Measurements from ENCODE around the gene UCHL5.

DNA sequence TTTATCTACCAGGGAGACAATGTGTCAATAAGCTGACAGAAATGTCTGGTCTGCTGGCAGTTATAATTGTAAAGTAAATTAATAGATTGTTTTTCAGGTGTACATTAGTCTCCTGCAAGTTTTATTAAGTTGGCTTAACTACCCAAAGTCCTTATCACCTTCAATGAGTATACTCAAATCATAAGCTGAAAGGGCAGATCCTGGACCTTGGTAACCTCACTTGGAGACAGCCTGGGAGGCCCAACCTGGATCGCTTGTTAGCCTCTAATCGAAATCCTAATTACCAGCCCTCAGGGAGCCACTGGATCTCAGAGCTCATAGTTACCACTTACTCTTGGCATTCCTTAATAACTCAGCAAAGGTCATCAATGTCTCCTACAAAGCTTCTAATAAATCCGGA is 49.7 kb downstream of the UCHL5 start:
- TF ChIP-seq, protein P1, sequence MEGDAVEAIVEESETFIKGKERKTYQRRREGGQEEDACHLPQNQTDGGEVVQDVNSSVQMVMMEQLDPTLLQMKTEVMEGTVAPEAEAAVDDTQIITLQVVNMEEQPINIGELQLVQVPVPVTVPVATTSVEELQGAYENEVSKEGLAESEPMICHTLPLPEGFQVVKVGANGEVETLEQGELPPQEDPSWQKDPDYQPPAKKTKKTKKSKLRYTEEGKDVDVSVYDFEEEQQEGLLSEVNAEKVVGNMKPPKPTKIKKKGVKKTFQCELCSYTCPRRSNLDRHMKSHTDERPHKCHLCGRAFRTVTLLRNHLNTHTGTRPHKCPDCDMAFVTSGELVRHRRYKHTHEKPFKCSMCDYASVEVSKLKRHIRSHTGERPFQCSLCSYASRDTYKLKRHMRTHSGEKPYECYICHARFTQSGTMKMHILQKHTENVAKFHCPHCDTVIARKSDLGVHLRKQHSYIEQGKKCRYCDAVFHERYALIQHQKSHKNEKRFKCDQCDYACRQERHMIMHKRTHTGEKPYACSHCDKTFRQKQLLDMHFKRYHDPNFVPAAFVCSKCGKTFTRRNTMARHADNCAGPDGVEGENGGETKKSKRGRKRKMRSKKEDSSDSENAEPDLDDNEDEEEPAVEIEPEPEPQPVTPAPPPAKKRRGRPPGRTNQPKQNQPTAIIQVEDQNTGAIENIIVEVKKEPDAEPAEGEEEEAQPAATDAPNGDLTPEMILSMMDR (IDR thresholded peaks at IDR 0.05): no peak
- no peak for TF ChIP-seq EP300 (IDR thresholded peaks at IDR 0.05)
- no peak for TF ChIP-seq POLR2A (IDR thresholded peaks at IDR 0.05)

All from suprapubic skin (tissue), 3 donors.